Measurements from ENCODE around the gene ZNF746. TPM values are rescaled to one million over a fixed set of nuclear protein-coding genes. Genes with fewer than 3 reads are reported as not detected.

Gene ZNF746
- total and polyA plus RNA-seq, 12 donors, result 5.7 to 32.2 (median 16.3) TPM

GRCh38 chr7:149459540-149460452 lies 37.8 kb downstream of the ZNF746 start:
- intact Hi-C loops (cut with DNase I), result loop anchor here in 1 of 2 donors (5.0 kb wide), 1 partner anchor 37 kb away; no protein-coding TSS in a partner anchor
- TF ChIP-seq CTCF (IDR thresholded peaks at IDR 0.05), result no peak
- TF ChIP-seq POLR2A (IDR thresholded peaks at IDR 0.05), result no peak
- WGBS, 4 donors, result 1% methylated on average over 36 to 145 of the region's 145 CpGs; no CpG with 5 or more reads in 1 of the 4 donors
- Histone ChIP-seq H3K4me1 (replicated peaks in 1 of 2) (peaks cover 8 to 24% of the 10 kb centered on the region in 2 donors), H3K9me3 (replicated peaks in 1 of 3) (no peaks in the 10 kb centered on the region), H3K27me3 (no peaks in the 10 kb centered on the region), H3K36me3 (replicated peaks in 1 of 2) (peaks cover 0 to 13% of the 10 kb centered on the region in 2 donors), H3K27ac (peak overlapping the region in 3 of 5 donors; percentile 17 to 81 (median 79)), H3K4me3 (peak overlapping the region in 2 of 4 donors; percentile 19 to 86)
- peak in 3 of 7 donors; percentile 18 to 29 (median 22) for DNase-seq

- TF ChIP-seq CTCF (IDR thresholded peaks at IDR 0.05) (no peak), POLR2A (IDR thresholded peaks at IDR 0.05) (no peak)
- H3K4me3 ChIP-seq, result peak overlapping the region in 1 of 4 donors; percentile 86
- H3K36me3 ChIP-seq (replicated peaks in 1 of 2), result peaks cover 0 to 19% of the 10 kb centered on the region in 2 donors
- H3K27me3 ChIP-seq, result no peaks in the 10 kb centered on the region
- 17 to 36% (median 24%) methylated on average over 3 to 17 of the region's 17 CpGs for WGBS, 4 donors
- H3K4me1 ChIP-seq (replicated peaks in 1 of 2), result peaks cover 8 to 24% of the 10 kb centered on the region in 2 donors
- intact Hi-C loops (cut with DNase I), result loop anchor here in 1 of 2 donors (5.0 kb wide), 1 partner anchor 37 kb away; no protein-coding TSS in a partner anchor
- H3K27ac ChIP-seq, result peak overlapping the region in 2 of 5 donors; percentile 13 to 79
- H3K9me3 ChIP-seq (replicated peaks in 1 of 3), result no peaks in the 10 kb centered on the region
- DNase-seq, result no peak
Measured at GRCh38 chr7:149459201-149459539, 38.4 kb downstream of the ZNF746 start.

- no peak for TF ChIP-seq POLR2A (IDR thresholded peaks at IDR 0.05)
- H3K27me3 ChIP-seq, result no peaks in the 10 kb centered on the region
- no peaks in the 10 kb centered on the region for H3K9me3 ChIP-seq (replicated peaks in 1 of 3)
- no peak overlapping the region for H3K27ac ChIP-seq
- WGBS, 4 donors, result 91 to 93% (median 92%) methylated on average over 3 of the region's 3 CpGs
- peaks cover 0 to 29% of the 10 kb centered on the region in 2 donors for H3K36me3 ChIP-seq (replicated peaks in 1 of 2)
- no peak for DNase-seq
- H3K4me3 ChIP-seq, result no peak overlapping the region
- intact Hi-C loops (cut with DNase I), result loop anchor here in 1 of 2 donors (5.0 kb wide), 1 partner anchor 36 kb away; no protein-coding TSS in a partner anchor
- H3K4me1 ChIP-seq (replicated peaks in 1 of 2), result peaks cover 8 to 24% of the 10 kb centered on the region in 2 donors
Measured at GRCh38 chr7:149458235-149458634, 39.4 kb downstream of the ZNF746 start.

- Histone ChIP-seq H3K4me1 (replicated peaks in 1 of 2) (peaks cover 8 to 24% of the 10 kb centered on the region in 2 donors), H3K9me3 (replicated peaks in 1 of 3) (no peaks in the 10 kb centered on the region), H3K36me3 (replicated peaks in 1 of 2) (peaks cover 0 to 31% of the 10 kb centered on the region in 2 donors), H3K4me3 (no peak overlapping the region), H3K27ac (no peak overlapping the region), H3K27me3 (no peaks in the 10 kb centered on the region)
- intact Hi-C loops (cut with DNase I), result loop anchor here in 1 of 2 donors (5.0 kb wide), 1 partner anchor 35 kb away; no protein-coding TSS in a partner anchor
- WGBS, 4 donors, result 73 to 100% (median 87%) methylated on average over 1 of the region's 1 CpG
- DNase-seq, result no peak
- TF ChIP-seq POLR2A (IDR thresholded peaks at IDR 0.05) (no peak), CTCF (IDR thresholded peaks at IDR 0.05) (no peak)
Measured at GRCh38 chr7:149457766-149458165, 39.8 kb downstream of the ZNF746 start.

Data from adrenal gland (tissue), 12 donors.